Cardiac fibroblast (primary cell): Measurements from ENCODE around the gene EVI5L.

Experiments used
- DNase-seq, 2 donors: peaks; one replicate each; pipeline versions ENCODE4 v3.0.0 to v3.0.0-alpha.2; 2010; ENCODE audit warnings: low read depth in 2 of 2
- H3K4me3 ChIP-seq, 2 donors: replicated peaks in 1 of 2; 1 replicate in 1 of 2; 2 replicates in 1 of 2; pipeline ENCODE4 v1.5.1; 2011; ENCODE audit warnings: low read depth in 2 of 2, low read length in 2 of 2, mild to moderate bottlenecking in 2 of 2, moderate library complexity in 1 of 2
- CTCF ChIP-seq: IDR thresholded peaks from one replicate; pipeline ENCODE4 v1.5.1; 2011; ENCODE audit warnings: low read depth, mild to moderate bottlenecking, low read length, inconsistent platforms

Gene EVI5L

GRCh38 chr19:7822910-7823515 is 7.0 kb upstream of the EVI5L start:
- TF ChIP-seq CTCF: no peak
- no peak for DNase-seq
- H3K4me3 ChIP-seq: no peak overlapping the region

DNA sequence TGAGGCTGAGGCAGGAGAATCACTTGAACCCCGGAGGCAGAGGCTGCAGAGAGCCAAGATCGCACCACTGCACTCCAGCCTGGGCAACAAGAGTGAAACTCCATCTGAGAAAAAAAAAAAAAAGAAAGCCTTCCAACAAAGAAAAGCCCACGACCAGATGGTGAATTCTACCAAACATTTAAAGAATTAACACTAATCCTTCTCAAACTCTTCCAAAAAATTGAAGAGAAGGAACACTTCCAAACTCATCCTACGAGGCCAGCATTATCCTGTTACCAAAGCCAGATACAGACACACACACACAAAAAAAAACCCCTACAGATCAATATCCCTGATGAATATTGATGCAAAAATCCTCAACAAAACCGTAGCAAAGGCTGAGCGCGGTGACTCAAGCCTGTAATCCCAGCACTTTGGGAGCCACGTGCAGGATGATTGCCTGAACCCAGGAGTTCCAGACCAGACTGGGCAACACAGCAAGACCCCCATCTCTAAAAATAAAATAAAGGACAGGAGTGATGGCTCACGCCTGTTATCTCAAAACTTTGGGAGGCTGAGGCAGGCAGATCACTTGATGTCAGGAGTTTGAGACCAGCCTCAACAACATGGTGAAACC is 6.2 kb upstream of the EVI5L start:
- H3K4me3 ChIP-seq: no peak overlapping the region
- no peak for DNase-seq
- TF ChIP-seq CTCF: no peak

DNA sequence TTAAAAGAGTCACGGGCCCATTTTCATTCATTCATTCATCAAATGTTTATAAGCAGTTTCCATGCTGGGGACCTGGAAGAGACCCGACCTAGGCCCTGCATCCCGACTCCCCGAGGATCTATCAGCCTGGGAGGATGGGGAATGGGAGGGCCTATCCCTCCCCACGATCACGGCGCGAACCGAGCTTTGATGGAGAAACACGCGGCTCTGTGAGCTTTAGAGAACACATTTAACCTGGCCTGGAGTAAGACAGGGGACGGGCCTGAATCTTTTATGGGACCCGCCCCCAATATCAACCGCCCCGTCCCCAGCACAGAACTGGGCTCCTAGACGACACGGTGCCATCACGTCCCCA is 875 bp upstream of the EVI5L start:
- DNase-seq: no peak
- TF ChIP-seq CTCF: no peak
- H3K4me3 ChIP-seq: peak overlapping the region; percentile 19 to 45

- no peak for DNase-seq
- H3K4me3 ChIP-seq: peak overlapping the region; percentile 69 to 72
- TF ChIP-seq CTCF: no peak
Observed at GRCh38 chr19:7830272-7830771, 304 bp downstream of the EVI5L start.

GRCh38 chr19:7830823-7831222 is 805 bp downstream of the EVI5L start:
- no peak for DNase-seq
- H3K4me3 ChIP-seq: peak overlapping the region; percentile 69 to 72
- no peak for TF ChIP-seq CTCF

GRCh38 chr19:7831452-7831851 is 1.4 kb downstream of the EVI5L start:
- peak; percentile 38 for TF ChIP-seq CTCF
- peak overlapping the region in 1 of 2 donors; percentile 72 for H3K4me3 ChIP-seq
- peak; percentile 37 to 70 for DNase-seq
